Lung (tissue), 12 donors: ENCODE results near the gene CSE1L. TPM values are rescaled to one million over a fixed set of nuclear protein-coding genes. Genes with fewer than 3 reads are reported as not detected.
"Not testable (repeated sequence)": the region's sequence is repeated elsewhere in the genome, so short reads cannot be mapped to it uniquely, and the experiment has no call there.

Source experiments
- ATAC-seq: fragments of 200-7000 bp; cut with Tn5 transposase; one replicate; pipeline ENCODE4 v1.9.1; 2020; ENCODE audit warnings: moderate number of reproducible peaks; ENCODE audit not compliant: insufficient read depth, low FRiP score
- DNase-seq, 3 donors: peaks; one replicate each; pipeline ENCODE4 v3.0.0-alpha.2; 2013 to 2017
- H3K27ac ChIP-seq, 2 donors: one replicate each; pipeline ENCODE4 v1.5.1; 2013; ENCODE audit warnings: mild to moderate bottlenecking in 2 of 2, moderate library complexity in 2 of 2, control low read depth in 1 of 2, inconsistent platforms in 1 of 2, low read depth in 1 of 2, low read length in 1 of 2
- H3K27me3 ChIP-seq, 3 donors: one replicate each; pipeline ENCODE4 v1.5.1; 2013; ENCODE audit warnings: low read length in 2 of 3; ENCODE audit not compliant: control insufficient read depth in 3 of 3, insufficient read depth in 3 of 3
- H3K36me3 ChIP-seq, 4 donors: one replicate each; pipeline ENCODE4 v1.5.1; 2013; ENCODE audit warnings: low read length in 4 of 4, mild to moderate bottlenecking in 1 of 4, moderate library complexity in 1 of 4; ENCODE audit not compliant: control insufficient read depth in 4 of 4, insufficient read depth in 4 of 4
- H3K4me1 ChIP-seq, 5 donors: one replicate each; pipeline ENCODE4 v1.5.1; 2013; ENCODE audit warnings: low read length in 5 of 5, mild to moderate bottlenecking in 2 of 5, moderate library complexity in 1 of 5; ENCODE audit not compliant: control insufficient read depth in 5 of 5, insufficient read depth in 5 of 5
- H3K4me3 ChIP-seq: one replicate; pipeline ENCODE4 v1.5.1; 2013; ENCODE audit warnings: mild to moderate bottlenecking, control low read depth, moderate library complexity
- H3K9ac ChIP-seq, 2 donors: one replicate each; pipeline ENCODE4 v1.5.1; 2013; ENCODE audit warnings: low read length in 2 of 2, control low read depth in 1 of 2; ENCODE audit not compliant: insufficient read depth in 1 of 2
- H3K9me3 ChIP-seq, 4 donors: one replicate each; pipeline ENCODE4 v1.5.1; 2013; ENCODE audit warnings: low read length in 3 of 4, mild to moderate bottlenecking in 1 of 4, moderate library complexity in 1 of 4; ENCODE audit not compliant: control insufficient read depth in 4 of 4, insufficient read depth in 3 of 4
- WGBS, 2 donors: extraction: QIAGEN DNeasy Blood & Tissue Kit; methylation state at CpG; one replicate each; pipeline ENCODE4 v1.1.7; 2013; 5-methylcytosine and 5-hydroxymethylcytosine counted together
- polyA plus RNA-seq, 2 donors: library from polyadenylated mRNA; stranded (reverse); fragments of 200-250 nt; gene quantifications; one replicate each; pipeline ENCODE4 v1.2.1, GENCODE V29; 2013
- total RNA-seq, 2 donors: library from RNA; depleted of rRNA in 1 of 2; stranded (reverse); fragments of >200 nt in 1 of 2; gene quantifications; one replicate each; pipeline ENCODE4 v1.2.1, GENCODE V29; 2014 to 2021
- TF ChIP-seq, protein P1 (sequence below): IDR thresholded peaks from 2 replicates; pipeline ENCODE4 v1.5.1; 2012; ENCODE audit warnings: mild to moderate bottlenecking; ENCODE audit errors: control extremely low read depth, extremely low read depth
- donor health status: control.
- donor health status: control.
- donor health status: Bipolar disorder and iron deficiency.
- donor health status: healthy.
- donor health status: DM: yes; HTN: yes; CAD: no.

CSE1L gene
- total and polyA plus RNA-seq, 4 donors = 23.9 to 47.0 (median 30.5) TPM

DNA sequence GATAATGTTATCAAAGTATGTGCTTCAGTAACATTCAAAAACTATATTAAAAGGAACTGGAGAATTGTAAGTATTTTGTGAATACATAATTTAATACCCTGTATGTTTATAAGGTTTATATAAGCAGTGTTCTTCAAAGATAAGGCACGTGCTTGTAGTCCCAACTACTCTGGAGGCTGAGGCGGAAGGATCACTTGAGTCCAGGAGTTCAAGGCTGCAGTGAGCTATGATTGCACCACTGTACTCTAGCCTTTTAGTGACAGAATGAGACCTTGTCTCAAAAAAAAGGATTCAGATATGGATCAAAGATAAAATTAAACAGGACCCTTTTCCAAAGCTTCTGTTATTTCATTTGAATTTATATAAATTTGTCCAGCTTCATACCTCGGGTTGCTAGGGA is 17.2 kb downstream of the CSE1L start:
- no peak overlapping the region for H3K4me3 ChIP-seq
- ATAC-seq = no peak
- 75 to 84% methylated on average over 3 of the region's 3 CpGs for WGBS, 2 donors
- peaks cover 8 to 29% (median 22%) of the 10 kb centered on the region in 4 donors for H3K36me3 ChIP-seq
- H3K9me3 ChIP-seq = no peaks in the 10 kb centered on the region
- no peak for DNase-seq
- H3K27ac ChIP-seq = no peak overlapping the region
- no peak overlapping the region for H3K9ac ChIP-seq
- no peaks in the 10 kb centered on the region for H3K4me1 ChIP-seq
- TF ChIP-seq, protein P1, sequence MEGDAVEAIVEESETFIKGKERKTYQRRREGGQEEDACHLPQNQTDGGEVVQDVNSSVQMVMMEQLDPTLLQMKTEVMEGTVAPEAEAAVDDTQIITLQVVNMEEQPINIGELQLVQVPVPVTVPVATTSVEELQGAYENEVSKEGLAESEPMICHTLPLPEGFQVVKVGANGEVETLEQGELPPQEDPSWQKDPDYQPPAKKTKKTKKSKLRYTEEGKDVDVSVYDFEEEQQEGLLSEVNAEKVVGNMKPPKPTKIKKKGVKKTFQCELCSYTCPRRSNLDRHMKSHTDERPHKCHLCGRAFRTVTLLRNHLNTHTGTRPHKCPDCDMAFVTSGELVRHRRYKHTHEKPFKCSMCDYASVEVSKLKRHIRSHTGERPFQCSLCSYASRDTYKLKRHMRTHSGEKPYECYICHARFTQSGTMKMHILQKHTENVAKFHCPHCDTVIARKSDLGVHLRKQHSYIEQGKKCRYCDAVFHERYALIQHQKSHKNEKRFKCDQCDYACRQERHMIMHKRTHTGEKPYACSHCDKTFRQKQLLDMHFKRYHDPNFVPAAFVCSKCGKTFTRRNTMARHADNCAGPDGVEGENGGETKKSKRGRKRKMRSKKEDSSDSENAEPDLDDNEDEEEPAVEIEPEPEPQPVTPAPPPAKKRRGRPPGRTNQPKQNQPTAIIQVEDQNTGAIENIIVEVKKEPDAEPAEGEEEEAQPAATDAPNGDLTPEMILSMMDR = no peak
- H3K27me3 ChIP-seq = no peaks in the 10 kb centered on the region

DNA sequence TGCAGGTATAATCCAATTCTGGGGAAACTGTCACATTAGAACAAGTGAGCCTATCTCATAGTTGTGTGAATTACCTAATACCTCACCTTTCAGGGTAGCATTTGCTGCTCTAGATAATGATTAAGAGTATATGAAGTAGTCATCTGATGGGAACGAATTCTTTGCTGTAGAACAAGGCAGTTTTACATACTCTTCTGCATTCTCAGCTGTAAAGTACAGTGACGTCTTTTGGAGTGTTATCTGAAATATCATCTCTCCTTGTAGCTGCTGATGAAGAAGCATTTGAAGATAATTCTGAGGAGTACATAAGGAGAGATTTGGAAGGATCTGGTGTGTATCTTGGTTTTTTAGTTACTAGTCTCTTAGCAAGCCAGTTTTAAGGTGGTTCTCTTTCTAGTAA is 28.4 kb downstream of the CSE1L start:
- TF ChIP-seq, protein P1 = no peak
- Histone ChIP-seq H3K36me3 (peaks cover 17 to 44% (median 26%) of the 10 kb centered on the region in 4 donors), H3K4me1 (no peaks in the 10 kb centered on the region), H3K9ac (no peak overlapping the region), H3K4me3 (no peak overlapping the region), H3K27ac (no peak overlapping the region), H3K9me3 (no peaks in the 10 kb centered on the region), H3K27me3 (no peaks in the 10 kb centered on the region)
- WGBS, 2 donors = 81 to 88% methylated on average over 2 of the region's 2 CpGs
- ATAC-seq (no peak), DNase-seq (no peak)

DNA sequence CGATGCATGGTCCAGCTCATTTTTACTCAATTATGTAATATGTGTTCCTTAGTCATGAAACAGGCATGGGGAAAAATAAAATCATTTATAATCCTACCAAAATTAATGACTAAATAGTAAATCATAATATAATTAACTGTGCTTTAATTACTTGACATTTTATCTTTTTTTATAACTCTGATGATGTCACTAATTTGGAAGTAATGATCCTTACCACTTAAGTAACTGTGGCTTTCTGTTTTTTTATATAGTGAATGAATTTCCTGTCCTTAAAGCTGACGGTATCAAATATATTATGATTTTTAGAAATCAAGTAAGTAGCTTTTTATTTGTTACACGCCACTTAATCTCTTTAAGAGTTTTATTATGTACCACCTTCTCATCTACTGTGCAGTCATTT is 32.2 kb downstream of the CSE1L start:
- Histone ChIP-seq H3K4me3 (no peak overlapping the region), H3K9me3 (no peaks in the 10 kb centered on the region), H3K27me3 (no peaks in the 10 kb centered on the region), H3K27ac (no peak overlapping the region), H3K4me1 (no peaks in the 10 kb centered on the region), H3K36me3 (peaks cover 29 to 37% (median 34%) of the 10 kb centered on the region in 4 donors), H3K9ac (no peak overlapping the region)
- WGBS, 2 donors = 92 to 95% methylated on average over 3 of the region's 3 CpGs
- DNase-seq (no peak), ATAC-seq (no peak)
- TF ChIP-seq, protein P1 = no peak

DNA sequence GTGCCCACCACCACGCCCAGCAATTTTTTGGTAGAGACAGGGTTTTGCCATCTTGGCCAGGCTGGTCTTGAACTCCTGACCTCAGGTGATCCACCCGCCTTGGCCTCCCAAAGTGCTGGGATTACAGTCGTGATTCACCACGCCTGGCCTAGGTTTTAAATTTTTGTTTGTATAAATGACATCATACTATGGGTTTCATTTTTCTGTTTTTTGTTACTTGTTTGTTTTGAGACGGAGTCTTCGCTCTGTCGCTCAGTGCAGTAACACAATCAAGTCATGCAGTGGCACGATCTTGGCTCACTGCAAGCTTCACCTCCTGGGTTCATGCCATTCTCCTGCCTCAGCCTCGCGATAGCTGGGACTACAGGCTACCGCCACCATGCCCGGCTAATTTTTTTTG is 36.2 kb downstream of the CSE1L start:
- not testable (repeated sequence) for H3K9ac ChIP-seq, ATAC-seq, H3K9me3 ChIP-seq, DNase-seq, H3K4me3 ChIP-seq, H3K4me1 ChIP-seq, H3K27ac ChIP-seq, H3K27me3 ChIP-seq
- peaks cover 32 to 48% (median 40%) of the 10 kb centered on the region in 4 donors for H3K36me3 ChIP-seq
- WGBS, 2 donors = 98 to 99% methylated on average over 12 of the region's 12 CpGs
